Kidney (tissue), 14 donors: ENCODE results near the gene CDK14. TPM values are rescaled to one million over a fixed set of nuclear protein-coding genes. Genes with fewer than 3 reads are reported as not detected.
A peak's percentile ranks its signal among the peaks of the same experiment; 100 is the strongest.

Experiments
- DNase-seq, 5 donors: peaks; one replicate each; pipeline ENCODE4 v3.0.0-alpha.2; 2013 to 2020
- FAIRE-seq: peaks from 2 replicates; lab custom pipeline; 2012; peaks lifted over from hg19 to GRCh38; lab: Jason Lieb, UNC
- H3K27ac ChIP-seq, 2 donors: one replicate each; pipeline ENCODE4 v1.7.0; 2013; ENCODE audit warnings: low read depth in 2 of 2, low read length in 2 of 2, inconsistent platforms in 1 of 2
- H3K27me3 ChIP-seq: one replicate; pipeline ENCODE4 v1.7.1; 2013; ENCODE audit warnings: low read length, inconsistent platforms; ENCODE audit not compliant: control insufficient read depth, insufficient read depth
- H3K36me3 ChIP-seq, 3 donors: one replicate each; pipeline versions ENCODE4 v1.7.0 to v1.7.1; 2013; ENCODE audit warnings: low read length in 3 of 3, control low read depth in 1 of 3, inconsistent platforms in 1 of 3; ENCODE audit not compliant: insufficient read depth in 3 of 3, control insufficient read depth in 2 of 3
- H3K4me1 ChIP-seq, 3 donors: one replicate each; pipeline versions ENCODE4 v1.7.0 to v1.7.1; 2013; ENCODE audit warnings: low read length in 3 of 3, inconsistent platforms in 1 of 3, low read depth in 1 of 3; ENCODE audit not compliant: control insufficient read depth in 2 of 3, insufficient read depth in 2 of 3
- H3K4me3 ChIP-seq, 3 donors: one replicate each; pipeline versions ENCODE4 v1.7.0 to v1.8.1; 2013; ENCODE audit warnings: low read length in 3 of 3, control low read depth in 1 of 3, inconsistent platforms in 1 of 3
- H3K9ac ChIP-seq, 3 donors: one replicate each; pipeline versions ENCODE4 v1.7.0 to v1.7.1; 2013; ENCODE audit warnings: low read length in 3 of 3, control low read depth in 1 of 3, inconsistent platforms in 1 of 3
- H3K9me3 ChIP-seq, 3 donors: one replicate each; pipeline versions ENCODE4 v1.7.0 to v1.7.1; 2013; ENCODE audit warnings: low read length in 3 of 3, control low read depth in 1 of 3, inconsistent platforms in 1 of 3; ENCODE audit not compliant: control insufficient read depth in 2 of 3, insufficient read depth in 1 of 3
- CTCF ChIP-seq: IDR thresholded peaks from 3 replicates; pipeline ENCODE4 v1.5.1; 2012; ENCODE audit warnings: mild to moderate bottlenecking, moderate library complexity, borderline replicate concordance; ENCODE audit not compliant: insufficient read depth; ENCODE audit errors: extremely low read depth
- intact Hi-C: fragments of 100-400 bp; cut with DNase I; formaldehyde crosslinking; loops from one replicate; pipeline ENCODE4 v1.11.1; 2022
- polyA plus RNA-seq: library from polyadenylated mRNA; stranded (reverse); fragments of 350-450 nt; fragmentation: Illumina TruSeq; extraction: RNeasy Lipid Tissue Mini Kit (QIAGEN cat#74804); gene quantifications from one replicate; pipeline ENCODE4 v1.2.3, GENCODE V29; 2014; ENCODE audit warnings: low read depth, low replicate concordance; ENCODE audit not compliant: insufficient read depth
- total RNA-seq: library from RNA; stranded (reverse); fragmentation: NEBNext Ultra II Directional; extraction: Animal tissue kit (Norgen Biotek cat#: 25700); gene quantifications from one replicate; pipeline ENCODE4 v1.2.1, GENCODE V29; 2021
- donor health status: control.
- donor health status: control.
- donor health status: control.
- donor health status: control.
- donor health status: control.
- donor health status: DM: yes; HTN: yes; CAD: no.
- donor health status: Normal renal cell carcinoma (clear cell type).

Gene CDK14
- total and polyA plus RNA-seq, 2 donors from 2014 or later, result 11.9 to 33.9 TPM

GRCh38 chr7:90764848-90765570 lies 168.9 kb downstream of the CDK14 start:
- Histone ChIP-seq H3K4me1 (peaks cover 0 to 33% (median 9%) of the 10 kb centered on the region in 3 donors), H3K9ac (no peak overlapping the region), H3K27me3 (no peaks in the 10 kb centered on the region), H3K9me3 (no peaks in the 10 kb centered on the region), H3K27ac (peak overlapping the region in 1 of 2 donors; percentile 26), H3K4me3 (no peak overlapping the region), H3K36me3 (no peaks in the 10 kb centered on the region)
- FAIRE-seq, result no peak
- intact Hi-C loops, result no loop called here
- no peak for DNase-seq
- no peak for TF ChIP-seq CTCF

GRCh38 chr7:90766814-90767564 lies 170.9 kb downstream of the CDK14 start:
- intact Hi-C loops, result no loop called here
- FAIRE-seq (peak; percentile 23), DNase-seq (peak in 4 of 5 donors; percentile 65 to 83 (median 78))
- Histone ChIP-seq H3K4me3 (peak overlapping the region in 1 of 3 donors; percentile 3), H3K9ac (peak overlapping the region in 1 of 3 donors; percentile 38), H3K27ac (peak overlapping the region; percentile 86 to 89), H3K27me3 (no peaks in the 10 kb centered on the region), H3K4me1 (peaks cover 0 to 33% (median 9%) of the 10 kb centered on the region in 3 donors), H3K9me3 (no peaks in the 10 kb centered on the region), H3K36me3 (no peaks in the 10 kb centered on the region)
- peak; percentile 0 for TF ChIP-seq CTCF

GRCh38 chr7:90768301-90768700 lies 172.2 kb downstream of the CDK14 start:
- Histone ChIP-seq H3K4me3 (no peak overlapping the region), H3K36me3 (no peaks in the 10 kb centered on the region), H3K4me1 (peaks cover 0 to 33% (median 9%) of the 10 kb centered on the region in 3 donors), H3K27ac (peak overlapping the region in 1 of 2 donors; percentile 26), H3K27me3 (no peaks in the 10 kb centered on the region), H3K9me3 (no peaks in the 10 kb centered on the region), H3K9ac (no peak overlapping the region)
- no peak for TF ChIP-seq CTCF
- DNase-seq (no peak), FAIRE-seq (no peak)
- intact Hi-C loops, result no loop called here
